HG02642 (cell line): Measurements from ENCODE around the gene SCGB2A2.

Source experiments
- ATAC-seq: cut with Tn5 transposase; IDR thresholded peaks from one replicate; pipeline ENCODE4 v1.9.1; 2021; ENCODE audit warnings: mild to moderate bottlenecking; ENCODE audit not compliant: unreplicated experiment, poor library complexity

SCGB2A2 gene

GRCh38 chr11:62295504-62295903 is 25.5 kb downstream of the SCGB2A2 start:
- ATAC-seq, result no peak

GRCh38 chr11:62298975-62299374 is 29.0 kb downstream of the SCGB2A2 start, which contains the start of gene SCGB1D4:
Gene SCGB1D4 (minus strand): TSS chr11:62299075. CDS start chr11:62299010, 65 bp downstream.
- no peak for ATAC-seq

GRCh38 chr11:62306227-62306626 is 36.3 kb downstream of the SCGB2A2 start:
- no peak for ATAC-seq

GRCh38 chr11:62307950-62308349 is 38.0 kb downstream of the SCGB2A2 start:
- no peak for ATAC-seq

GRCh38 chr11:62309991-62310390 is 40.0 kb downstream of the SCGB2A2 start:
- no peak for ATAC-seq

GRCh38 chr11:62315431-62315830 is 45.5 kb downstream of the SCGB2A2 start:
- no peak for ATAC-seq

GRCh38 chr11:62322524-62322923 is 52.6 kb downstream of the SCGB2A2 start:
- no peak for ATAC-seq
